Peyer's patch (tissue), 4 donors: ENCODE measurements around the gene ZNF672.

Source experiments
- POLR2A ChIP-seq, 2 donors: fragments of 450-650 bp; IDR thresholded peaks; one replicate each; pipeline ENCODE4 v1.5.1; 2017; ENCODE audit warnings: antibody characterized with exemption in 2 of 2, mild to moderate bottlenecking in 2 of 2, moderate library complexity in 2 of 2
- TF ChIP-seq, protein P1 (sequence below), 6 experiments: fragments of 450-650 bp in 4 of 6; fragments of 200-600 bp in 2 of 6; sonication (generic) in 1 of 6; IDR thresholded peaks; one replicate each; pipeline ENCODE4 v1.5.1; 2017 to 2019; ENCODE audit warnings: antibody characterized with exemption in 6 of 6, mild to moderate bottlenecking in 3 of 6, moderate library complexity in 1 of 6

GRCh38 chr1:248792342-248792741 lies 45.7 kb upstream of the ZNF672 start:
- TF ChIP-seq, protein P1, sequence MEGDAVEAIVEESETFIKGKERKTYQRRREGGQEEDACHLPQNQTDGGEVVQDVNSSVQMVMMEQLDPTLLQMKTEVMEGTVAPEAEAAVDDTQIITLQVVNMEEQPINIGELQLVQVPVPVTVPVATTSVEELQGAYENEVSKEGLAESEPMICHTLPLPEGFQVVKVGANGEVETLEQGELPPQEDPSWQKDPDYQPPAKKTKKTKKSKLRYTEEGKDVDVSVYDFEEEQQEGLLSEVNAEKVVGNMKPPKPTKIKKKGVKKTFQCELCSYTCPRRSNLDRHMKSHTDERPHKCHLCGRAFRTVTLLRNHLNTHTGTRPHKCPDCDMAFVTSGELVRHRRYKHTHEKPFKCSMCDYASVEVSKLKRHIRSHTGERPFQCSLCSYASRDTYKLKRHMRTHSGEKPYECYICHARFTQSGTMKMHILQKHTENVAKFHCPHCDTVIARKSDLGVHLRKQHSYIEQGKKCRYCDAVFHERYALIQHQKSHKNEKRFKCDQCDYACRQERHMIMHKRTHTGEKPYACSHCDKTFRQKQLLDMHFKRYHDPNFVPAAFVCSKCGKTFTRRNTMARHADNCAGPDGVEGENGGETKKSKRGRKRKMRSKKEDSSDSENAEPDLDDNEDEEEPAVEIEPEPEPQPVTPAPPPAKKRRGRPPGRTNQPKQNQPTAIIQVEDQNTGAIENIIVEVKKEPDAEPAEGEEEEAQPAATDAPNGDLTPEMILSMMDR (IDR thresholded peaks at IDR 0.05) = no peak
- no peak for TF ChIP-seq POLR2A (IDR thresholded peaks at IDR 0.05)
